Pericardium fibroblast (primary cell): ENCODE measurements around the gene IRGM. TPM values are rescaled to one million over a fixed set of nuclear protein-coding genes. Genes with fewer than 3 reads are reported as not detected.

Experiments
- total RNA-seq: library from RNA; depleted of rRNA; stranded (reverse); fragments of >200 nt; gene quantifications from 2 replicates; pipeline ENCODE4 v1.2.3, GENCODE V29; 2015

IRGM gene
- total RNA-seq = not detected in 2 replicates

GRCh38 chr5:150846308-150846653 is at the start of gene IRGM:
IRGM (plus strand) TSS chr5:150846521; CDS start chr5:150848124, 1,603 bp downstream.

Other genes with a start within 250 kb of the IRGM start
- 2.6 and 13.5 TPM in 2 replicates for gene SYNPO, start 205.9 kb upstream of the IRGM start, total RNA-seq
- gene MYOZ3, start 185.3 kb upstream of the IRGM start, total RNA-seq = 0.12 and 0.34 TPM in 2 replicates
- 28.6 and 29.6 TPM in 2 replicates for gene RBM22, start 145.5 kb upstream of the IRGM start, total RNA-seq
- gene DCTN4, start 87.5 kb upstream of the IRGM start, total RNA-seq = 35.8 and 36.0 TPM in 2 replicates
- gene SMIM3, start 67.8 kb upstream of the IRGM start, total RNA-seq = 27.2 and 43.3 TPM in 2 replicates
- 2.6 and 4.6 TPM in 2 replicates for gene ZNF300, start 58.5 kb downstream of the IRGM start, total RNA-seq
- gene GPX3, start 174.1 kb downstream of the IRGM start, total RNA-seq = 106 and 133 TPM in 2 replicates
- 52.5 and 55.9 TPM in 2 replicates for gene TNIP1, start 234.5 kb downstream of the IRGM start, total RNA-seq